Astrocyte of the cerebellum (primary cell): Measurements from ENCODE around the gene ITSN1.

ENCODE experiments used
- DNase-seq: peaks from one replicate; pipeline ENCODE4 v3.0.0-alpha.2; 2011; ENCODE audit warnings: low read depth
- H3K4me3 ChIP-seq: 2 replicates; pipeline ENCODE4 v1.5.1; 2011; ENCODE audit warnings: mild to moderate bottlenecking, low read depth, low read length, moderate library complexity
- in situ Hi-C: cut with HindIII; loops from 2 replicates; pipeline ENCODE4 v1.10.0; 2017; ENCODE audit warnings: low sequenced_read_pairs
- TF ChIP-seq, protein P1 (sequence below): IDR thresholded peaks from 2 replicates; pipeline ENCODE4 v1.5.1; 2012; ENCODE audit warnings: low read length, low read depth, moderate library complexity, mild to moderate bottlenecking; ENCODE audit errors: missing control alignments

Gene ITSN1

DNA sequence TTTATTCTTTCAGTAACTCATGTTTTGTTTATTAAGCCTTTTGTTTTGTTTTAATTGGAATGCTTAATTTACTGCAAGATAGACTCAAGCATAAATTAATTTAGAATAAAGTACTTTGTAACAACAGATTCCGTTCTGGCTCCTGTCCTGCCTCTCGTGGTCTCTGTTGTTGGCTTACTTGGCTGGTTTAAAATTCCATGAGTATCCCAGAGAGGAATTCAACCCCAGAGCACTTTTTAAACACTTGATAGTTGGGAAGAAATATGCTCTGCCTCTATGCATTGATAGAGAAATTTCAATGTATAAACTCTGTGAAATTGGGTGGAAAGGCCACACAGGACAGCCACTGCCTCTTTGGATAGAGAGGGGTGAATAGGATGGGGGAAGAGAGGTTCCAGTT is 183.6 kb downstream of the ITSN1 start:
- in situ Hi-C loops, result no loop called here
- DNase-seq, result peak; percentile 75
- TF ChIP-seq, protein P1, sequence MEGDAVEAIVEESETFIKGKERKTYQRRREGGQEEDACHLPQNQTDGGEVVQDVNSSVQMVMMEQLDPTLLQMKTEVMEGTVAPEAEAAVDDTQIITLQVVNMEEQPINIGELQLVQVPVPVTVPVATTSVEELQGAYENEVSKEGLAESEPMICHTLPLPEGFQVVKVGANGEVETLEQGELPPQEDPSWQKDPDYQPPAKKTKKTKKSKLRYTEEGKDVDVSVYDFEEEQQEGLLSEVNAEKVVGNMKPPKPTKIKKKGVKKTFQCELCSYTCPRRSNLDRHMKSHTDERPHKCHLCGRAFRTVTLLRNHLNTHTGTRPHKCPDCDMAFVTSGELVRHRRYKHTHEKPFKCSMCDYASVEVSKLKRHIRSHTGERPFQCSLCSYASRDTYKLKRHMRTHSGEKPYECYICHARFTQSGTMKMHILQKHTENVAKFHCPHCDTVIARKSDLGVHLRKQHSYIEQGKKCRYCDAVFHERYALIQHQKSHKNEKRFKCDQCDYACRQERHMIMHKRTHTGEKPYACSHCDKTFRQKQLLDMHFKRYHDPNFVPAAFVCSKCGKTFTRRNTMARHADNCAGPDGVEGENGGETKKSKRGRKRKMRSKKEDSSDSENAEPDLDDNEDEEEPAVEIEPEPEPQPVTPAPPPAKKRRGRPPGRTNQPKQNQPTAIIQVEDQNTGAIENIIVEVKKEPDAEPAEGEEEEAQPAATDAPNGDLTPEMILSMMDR, result no peak
- no peak overlapping the region for H3K4me3 ChIP-seq

DNA sequence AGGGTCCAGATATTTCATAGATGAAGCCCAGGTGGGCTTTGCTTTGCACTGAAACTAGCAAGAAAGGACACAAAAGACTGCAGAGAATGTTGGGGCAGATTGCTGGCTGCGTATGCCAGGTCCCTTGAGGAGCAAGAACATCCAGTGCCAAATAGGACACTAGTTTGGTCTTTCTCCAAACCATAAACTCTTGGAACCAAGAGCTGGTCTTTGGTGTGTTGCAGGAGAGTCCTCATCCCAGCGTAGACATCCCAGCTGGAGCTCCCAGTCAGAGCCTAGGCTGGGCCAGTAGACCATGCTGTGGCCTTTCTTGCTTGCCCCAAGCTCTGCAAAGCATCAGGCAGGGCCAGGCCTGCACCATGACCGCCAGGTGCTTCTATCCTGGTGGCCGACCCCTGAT is 185.8 kb downstream of the ITSN1 start:
- TF ChIP-seq, protein P1, result no peak
- peak; percentile 75 for DNase-seq
- in situ Hi-C loops, result no loop called here
- H3K4me3 ChIP-seq, result no peak overlapping the region

DNA sequence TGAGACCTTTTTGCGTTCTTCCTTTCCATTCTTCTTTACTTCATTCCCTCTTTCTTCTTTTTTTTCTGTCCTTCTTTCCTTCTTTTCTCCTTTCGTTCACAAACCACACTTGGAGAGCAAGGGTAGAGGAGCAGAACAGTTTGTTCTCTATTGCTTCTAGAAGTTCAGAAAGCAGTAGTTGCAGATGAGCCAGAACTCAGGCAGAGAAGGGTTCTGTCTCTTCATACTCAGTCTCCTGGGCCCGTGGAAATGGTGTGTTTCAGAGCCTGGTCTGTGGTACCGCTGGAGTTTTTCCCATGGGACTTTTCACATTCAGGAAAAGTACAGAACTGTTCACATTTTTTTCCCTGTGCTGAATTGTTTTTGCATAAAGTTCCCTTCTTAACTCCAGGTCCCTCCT is 186.3 kb downstream of the ITSN1 start:
- TF ChIP-seq, protein P1, result no peak
- no peak for DNase-seq
- in situ Hi-C loops, result no loop called here
- H3K4me3 ChIP-seq, result no peak overlapping the region

DNA sequence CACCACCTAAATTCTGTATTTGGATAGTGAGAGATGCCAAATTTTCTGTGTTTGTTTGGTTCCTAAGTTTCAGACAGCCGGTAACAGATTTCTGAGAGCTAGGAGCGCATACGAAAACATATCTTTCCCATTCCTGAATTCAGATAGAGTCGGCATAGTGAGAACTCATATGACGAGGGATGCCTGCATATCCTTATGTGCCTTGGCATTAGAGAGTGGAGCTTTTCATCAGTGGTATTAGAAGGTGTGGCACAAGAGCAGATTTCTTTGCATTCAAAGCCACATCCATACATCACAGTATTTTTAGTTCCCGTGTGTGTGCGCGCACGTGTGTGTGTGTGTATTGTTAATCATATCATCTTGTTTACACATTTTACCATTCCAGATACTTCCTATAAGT is 187.5 kb downstream of the ITSN1 start:
- DNase-seq, result no peak
- no peak overlapping the region for H3K4me3 ChIP-seq
- TF ChIP-seq, protein P1, result no peak
- in situ Hi-C loops, result no loop called here

DNA sequence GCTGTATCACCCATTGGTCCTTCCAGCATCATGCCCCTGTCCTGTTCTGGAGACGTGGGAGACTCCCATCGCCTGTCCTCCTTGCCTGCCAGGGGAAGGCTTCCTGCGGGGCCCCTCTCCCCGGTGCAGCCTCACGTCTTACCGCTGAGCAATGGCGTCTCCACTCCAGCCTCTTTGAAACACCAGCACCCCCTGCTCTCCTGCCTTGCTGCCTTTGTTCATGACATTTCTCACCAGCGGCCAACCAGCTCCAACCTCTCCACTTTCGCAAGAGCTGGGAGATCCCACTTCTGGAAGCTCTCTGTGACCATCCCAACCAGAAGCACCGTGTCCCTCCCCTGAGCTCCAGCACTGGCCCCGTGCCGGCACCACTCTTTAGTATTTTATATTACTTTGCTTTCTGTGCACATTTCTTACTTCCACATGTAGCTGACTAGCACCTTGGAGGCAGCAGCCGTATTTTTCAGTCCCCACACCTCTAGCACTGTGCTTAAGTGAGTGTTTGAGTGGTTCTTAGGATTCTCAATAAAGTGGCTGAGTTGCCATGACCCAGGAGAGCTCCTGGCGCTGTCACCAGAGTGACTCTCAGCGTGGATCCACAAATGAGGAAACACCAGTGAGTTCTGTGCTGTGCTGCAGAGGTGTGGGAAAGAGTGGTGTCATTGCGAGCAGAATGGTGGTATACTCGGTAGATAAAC is 189.8 kb downstream of the ITSN1 start:
- no peak overlapping the region for H3K4me3 ChIP-seq
- in situ Hi-C loops, result no loop called here
- no peak for DNase-seq
- TF ChIP-seq, protein P1, result no peak

DNA sequence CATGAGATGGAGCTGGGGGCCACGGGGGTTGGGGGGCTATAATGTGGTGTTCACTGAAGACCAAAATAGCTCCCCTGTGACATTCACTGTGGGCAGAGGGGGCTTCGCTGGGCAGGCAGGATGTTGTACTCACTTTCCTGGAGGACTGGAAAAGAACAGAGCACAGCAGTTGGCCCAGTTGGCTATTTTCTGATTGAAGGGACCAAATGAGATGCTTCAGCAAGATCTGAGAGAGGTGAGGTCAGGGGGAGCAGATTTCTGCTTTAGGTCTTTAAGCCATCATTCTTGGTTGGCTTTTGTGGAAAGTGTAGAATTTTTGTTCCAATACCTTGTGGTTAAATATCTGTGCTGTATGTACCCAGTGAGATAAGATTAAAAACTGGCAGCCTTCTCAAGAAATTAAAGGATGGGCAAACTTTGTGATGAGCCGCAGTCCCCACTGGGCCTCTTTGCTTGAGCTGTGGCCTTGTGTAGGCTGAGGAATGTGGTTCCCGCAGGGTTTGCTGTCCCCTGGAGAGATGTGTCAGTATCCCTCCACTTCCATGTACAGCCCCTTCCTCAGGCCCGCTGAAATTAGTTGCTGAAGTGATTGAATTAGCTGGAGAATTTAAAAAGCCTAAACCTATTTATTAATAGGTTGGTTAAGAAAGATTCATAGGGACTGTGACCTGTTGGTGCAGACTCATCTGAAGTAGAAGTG is 192.7 kb downstream of the ITSN1 start:
- TF ChIP-seq, protein P1, result no peak
- no peak overlapping the region for H3K4me3 ChIP-seq
- peak; percentile 23 for DNase-seq
- in situ Hi-C loops, result no loop called here
